SU-DHL-6 (cell line): ENCODE measurements around the gene PDE7B.

Experiments
- H2AFZ ChIP-seq: fragments of 200-600 bp; sonication (generic); 2 replicates; pipeline ENCODE4 v1.6.1; 2014; ENCODE audit warnings: low read depth, mild to moderate bottlenecking, moderate library complexity, mixed read lengths, antibody characterized with exemption, low read length; ENCODE audit not compliant: severe bottlenecking
- H3F3A ChIP-seq: fragments of 200-600 bp; shearing (Covaris generic); 2 replicates; pipeline ENCODE4 v1.6.0; 2016; ENCODE audit warnings: antibody characterized with exemption, mild to moderate bottlenecking; ENCODE audit not compliant: insufficient read depth
- H3K27ac ChIP-seq: fragments of 200-600 bp; sonication (generic); 2 replicates; pipeline ENCODE4 v1.5.1; 2016; ENCODE audit warnings: low read depth, mild to moderate bottlenecking, low read length, moderate library complexity, mixed read lengths
- H3K27me3 ChIP-seq: fragments of 200-600 bp; sonication (generic), shearing (Covaris generic); 2 replicates; pipeline ENCODE4 v1.6.0; 2014; ENCODE audit warnings: mild to moderate bottlenecking, low read length
- H3K36me3 ChIP-seq: fragments of 200-600 bp; sonication (generic); 2 replicates; pipeline ENCODE4 v1.6.1; 2014; ENCODE audit warnings: mild to moderate bottlenecking, low read length, mixed read lengths
- H3K4me2 ChIP-seq: fragments of 300-600, 200-600 bp; shearing (Covaris generic), sonication (generic); 2 replicates; pipeline ENCODE4 v1.6.0; 2014; ENCODE audit warnings: low read length, low read depth, mild to moderate bottlenecking; ENCODE audit not compliant: poor library complexity, severe bottlenecking
- H3K4me3 ChIP-seq: fragments of 200-600 bp; sonication (generic); 2 replicates; pipeline ENCODE4 v1.5.1; 2014; ENCODE audit warnings: antibody characterized with exemption, low read length, mild to moderate bottlenecking, mixed read lengths; ENCODE audit not compliant: insufficient read depth, poor library complexity, severe bottlenecking
- H3K79me2 ChIP-seq: fragments of 200-600 bp; sonication (generic); 2 replicates; pipeline ENCODE4 v1.6.1; 2014; ENCODE audit warnings: mild to moderate bottlenecking, low read length, moderate library complexity; ENCODE audit not compliant: insufficient read depth
- H3K9ac ChIP-seq: fragments of 200-600 bp; sonication (generic); 2 replicates; pipeline ENCODE4 v1.7.0; 2014; ENCODE audit warnings: mild to moderate bottlenecking, low read length
- H3K9me2 ChIP-seq: fragments of 200-600 bp; sonication (generic); replicated peaks from 2 replicates; pipeline ENCODE4 v1.6.1; 2014; ENCODE audit warnings: low read length; ENCODE audit not compliant: insufficient read depth
- H3K9me3 ChIP-seq: fragments of 200-600 bp; sonication (generic); 2 replicates; pipeline ENCODE4 v1.6.1; 2014; ENCODE audit warnings: low read length, mixed read lengths; ENCODE audit not compliant: insufficient read depth
- H4K20me1 ChIP-seq: fragments of 200-600 bp; sonication (generic); 2 replicates; pipeline ENCODE4 v1.6.1; 2014; ENCODE audit warnings: low read depth, mild to moderate bottlenecking, antibody characterized with exemption, low read length, moderate library complexity, mixed read lengths
- CTCF ChIP-seq: fragments of 200-600 bp; sonication (generic); IDR thresholded peaks from one replicate; pipeline ENCODE4 v1.5.1; 2017; ENCODE audit warnings: antibody characterized with exemption, mild to moderate bottlenecking, low read length, moderate library complexity; ENCODE audit not compliant: insufficient read depth, poor library complexity, severe bottlenecking
- EZH2phosphoT487 ChIP-seq: fragments of 200-600 bp; sonication (generic), shearing (Covaris generic); conservative IDR thresholded peaks from 2 replicates; pipeline ENCODE4 v1.6.1; 2018; ENCODE audit warnings: mild to moderate bottlenecking, antibody characterized with exemption, low read length, moderate library complexity, mixed read lengths

Gene PDE7B

DNA sequence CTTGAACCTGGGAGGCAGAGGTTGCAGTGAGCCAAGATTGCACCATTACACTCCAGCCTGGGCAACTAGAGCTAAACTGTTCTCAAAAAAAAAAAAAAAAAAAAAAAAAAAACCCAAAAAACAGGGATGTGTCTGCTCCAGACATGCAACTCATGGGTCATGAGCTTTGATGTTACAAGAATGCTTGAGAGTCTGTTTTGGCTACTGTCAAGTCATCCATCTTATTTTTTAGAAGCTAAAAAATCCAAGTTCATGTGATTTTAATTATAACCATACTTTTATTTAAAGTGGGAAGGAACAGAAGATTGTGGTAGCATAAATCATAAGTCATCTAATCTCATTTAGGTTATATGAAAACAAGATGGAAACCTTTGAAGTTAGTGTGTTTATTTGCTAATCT, 120.6 kb downstream of the PDE7B start:
- no peak overlapping the region for H3K4me2 ChIP-seq
- H3K9me2 ChIP-seq: no peaks in the 10 kb centered on the region
- no peaks in the 10 kb centered on the region for H3K9me3 ChIP-seq
- H3F3A ChIP-seq: no peaks in the 10 kb centered on the region
- no peak overlapping the region for H3K27ac ChIP-seq
- TF ChIP-seq EZH2phosphoT487: no peak
- no peak for TF ChIP-seq CTCF
- no peaks in the 10 kb centered on the region for H4K20me1 ChIP-seq
- no peaks in the 10 kb centered on the region for H3K79me2 ChIP-seq
- H2AFZ ChIP-seq: no peak overlapping the region
- H3K4me3 ChIP-seq: no peak overlapping the region
- no peaks in the 10 kb centered on the region for H3K36me3 ChIP-seq
- H3K27me3 ChIP-seq: no peaks in the 10 kb centered on the region
- no peak overlapping the region for H3K9ac ChIP-seq

DNA sequence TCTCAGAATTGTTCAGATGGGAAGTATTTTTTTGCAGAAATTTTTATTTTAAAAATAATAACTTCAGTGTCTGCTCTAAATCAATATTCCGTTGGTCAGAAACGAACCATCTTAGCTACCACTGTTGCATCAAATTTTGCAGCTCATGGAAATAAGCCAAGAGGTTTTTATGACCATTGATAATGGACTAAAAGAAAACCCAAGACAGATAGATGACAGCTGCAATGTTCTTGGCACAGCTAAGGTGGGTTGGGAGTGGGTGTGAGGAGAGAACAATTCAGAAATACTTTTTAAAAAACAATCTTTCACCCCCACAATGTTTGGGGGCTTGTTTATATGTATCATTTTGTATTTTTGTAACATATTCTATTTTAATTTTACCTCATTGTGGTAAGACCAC, 121.1 kb downstream of the PDE7B start:
- no peaks in the 10 kb centered on the region for H3K9me3 ChIP-seq
- H3F3A ChIP-seq: no peaks in the 10 kb centered on the region
- H3K4me2 ChIP-seq: no peak overlapping the region
- H4K20me1 ChIP-seq: no peaks in the 10 kb centered on the region
- H3K9me2 ChIP-seq: no peaks in the 10 kb centered on the region
- no peaks in the 10 kb centered on the region for H3K36me3 ChIP-seq
- H3K9ac ChIP-seq: no peak overlapping the region
- H3K27ac ChIP-seq: no peak overlapping the region
- TF ChIP-seq CTCF (no peak), EZH2phosphoT487 (no peak)
- no peaks in the 10 kb centered on the region for H3K27me3 ChIP-seq
- H2AFZ ChIP-seq: no peak overlapping the region
- H3K4me3 ChIP-seq: no peak overlapping the region
- no peaks in the 10 kb centered on the region for H3K79me2 ChIP-seq

DNA sequence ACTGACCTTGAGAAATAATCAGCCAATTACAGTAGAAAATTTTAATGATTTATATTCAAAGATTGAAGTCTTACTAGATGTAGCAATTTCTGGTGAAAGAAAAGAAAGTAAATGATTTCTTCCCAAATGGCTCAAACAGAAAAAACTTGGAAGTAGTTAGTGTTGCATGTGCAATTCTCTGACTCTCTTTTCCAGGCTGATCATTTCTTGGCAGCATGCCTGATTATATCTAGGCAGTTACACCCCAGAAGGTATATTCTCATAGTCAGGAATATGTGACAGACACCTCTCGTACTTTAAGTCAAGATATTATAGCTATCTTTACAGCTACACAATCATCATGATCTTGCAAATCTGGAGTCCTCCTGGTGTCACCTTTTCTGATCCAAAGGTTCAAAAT, 122.9 kb downstream of the PDE7B start:
- Histone ChIP-seq H3K9ac (no peak overlapping the region), H3K9me2 (no peaks in the 10 kb centered on the region), H3K27me3 (no peaks in the 10 kb centered on the region), H3K27ac (no peak overlapping the region), H3F3A (no peaks in the 10 kb centered on the region), H3K4me3 (no peak overlapping the region), H3K4me2 (no peak overlapping the region), H2AFZ (no peak overlapping the region), H4K20me1 (no peaks in the 10 kb centered on the region), H3K79me2 (no peaks in the 10 kb centered on the region), H3K36me3 (no peaks in the 10 kb centered on the region), H3K9me3 (no peaks in the 10 kb centered on the region)
- TF ChIP-seq CTCF (no peak), EZH2phosphoT487 (no peak)

GRCh38 chr6:135976585-135976984, 125.1 kb downstream of the PDE7B start:
- H3F3A ChIP-seq: no peaks in the 10 kb centered on the region
- no peaks in the 10 kb centered on the region for H3K79me2 ChIP-seq
- no peak overlapping the region for H3K9ac ChIP-seq
- no peak overlapping the region for H3K4me2 ChIP-seq
- no peaks in the 10 kb centered on the region for H3K36me3 ChIP-seq
- H4K20me1 ChIP-seq: no peaks in the 10 kb centered on the region
- H3K4me3 ChIP-seq: no peak overlapping the region
- H3K27me3 ChIP-seq: no peaks in the 10 kb centered on the region
- no peak overlapping the region for H2AFZ ChIP-seq
- no peak overlapping the region for H3K27ac ChIP-seq
- no peaks in the 10 kb centered on the region for H3K9me3 ChIP-seq
- no peaks in the 10 kb centered on the region for H3K9me2 ChIP-seq
- no peak for TF ChIP-seq EZH2phosphoT487
